SU-DHL-6 (cell line): ENCODE results near the gene ISM2.

Source experiments
- EZH2phosphoT487 ChIP-seq: fragments of 200-600 bp; sonication (generic), shearing (Covaris generic); conservative IDR thresholded peaks from 2 replicates; pipeline ENCODE4 v1.6.1; 2018; ENCODE audit warnings: mild to moderate bottlenecking, antibody characterized with exemption, low read length, moderate library complexity, mixed read lengths
- TF ChIP-seq, protein P1 (sequence below): fragments of 200-600 bp; sonication (generic); IDR thresholded peaks from one replicate; pipeline ENCODE4 v1.5.1; 2017; ENCODE audit warnings: antibody characterized with exemption, mild to moderate bottlenecking, low read length, moderate library complexity; ENCODE audit not compliant: insufficient read depth, poor library complexity, severe bottlenecking

DNA sequence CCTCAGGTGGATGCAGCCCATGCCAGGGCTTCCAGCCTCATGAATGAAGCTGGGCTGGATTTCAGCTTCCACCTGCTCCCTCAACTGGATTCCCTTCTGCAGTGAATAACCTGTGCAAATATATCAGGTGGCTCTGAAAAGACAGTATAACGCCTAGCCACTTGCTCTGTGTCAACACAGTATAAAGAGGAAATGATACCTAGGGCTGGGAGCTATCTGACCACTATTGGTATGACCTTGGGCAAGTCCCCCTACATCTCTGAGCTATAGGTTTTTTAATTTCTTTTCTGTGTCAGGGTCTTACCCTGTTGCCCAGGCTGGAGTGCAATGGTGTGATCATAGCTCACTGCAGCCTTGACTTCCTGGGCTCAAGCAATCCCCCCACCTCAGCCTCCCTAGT, 19.8 kb downstream of the ISM2 start:
- TF ChIP-seq, protein P1, sequence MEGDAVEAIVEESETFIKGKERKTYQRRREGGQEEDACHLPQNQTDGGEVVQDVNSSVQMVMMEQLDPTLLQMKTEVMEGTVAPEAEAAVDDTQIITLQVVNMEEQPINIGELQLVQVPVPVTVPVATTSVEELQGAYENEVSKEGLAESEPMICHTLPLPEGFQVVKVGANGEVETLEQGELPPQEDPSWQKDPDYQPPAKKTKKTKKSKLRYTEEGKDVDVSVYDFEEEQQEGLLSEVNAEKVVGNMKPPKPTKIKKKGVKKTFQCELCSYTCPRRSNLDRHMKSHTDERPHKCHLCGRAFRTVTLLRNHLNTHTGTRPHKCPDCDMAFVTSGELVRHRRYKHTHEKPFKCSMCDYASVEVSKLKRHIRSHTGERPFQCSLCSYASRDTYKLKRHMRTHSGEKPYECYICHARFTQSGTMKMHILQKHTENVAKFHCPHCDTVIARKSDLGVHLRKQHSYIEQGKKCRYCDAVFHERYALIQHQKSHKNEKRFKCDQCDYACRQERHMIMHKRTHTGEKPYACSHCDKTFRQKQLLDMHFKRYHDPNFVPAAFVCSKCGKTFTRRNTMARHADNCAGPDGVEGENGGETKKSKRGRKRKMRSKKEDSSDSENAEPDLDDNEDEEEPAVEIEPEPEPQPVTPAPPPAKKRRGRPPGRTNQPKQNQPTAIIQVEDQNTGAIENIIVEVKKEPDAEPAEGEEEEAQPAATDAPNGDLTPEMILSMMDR, result no peak
- TF ChIP-seq EZH2phosphoT487, result no peak
